Esophagus muscularis mucosa (tissue), 4 donors: ENCODE data around the gene ASB13.

ENCODE experiments used
- CTCF ChIP-seq, 3 experiments: fragments of 200-600 bp in 2 of 3; fragments of 450-650 bp in 1 of 3; sonication (generic) in 2 of 3; IDR thresholded peaks; one replicate each; pipeline ENCODE4 v1.5.1; 2017 to 2019; ENCODE audit warnings: antibody characterized with exemption in 3 of 3, mild to moderate bottlenecking in 2 of 3, moderate library complexity in 1 of 3
- EP300 ChIP-seq: sonication (generic); formaldehyde crosslinking; IDR thresholded peaks from one replicate; pipeline ENCODE4 v1.6.1; 2017; ENCODE audit warnings: antibody characterized with exemption
- POLR2A ChIP-seq: fragments of 450-650 bp; IDR thresholded peaks from one replicate; pipeline ENCODE4 v1.6.1; 2017; ENCODE audit warnings: antibody characterized with exemption, moderate library complexity, mild to moderate bottlenecking, low read depth

GRCh38 chr10:5666008-5666840 lies at the start of gene ASB13:
- TF ChIP-seq CTCF (IDR thresholded peaks at IDR 0.05), result peak in 2 of 3 experiments; percentile 3 to 20
- no peak for TF ChIP-seq POLR2A
- TF ChIP-seq EP300, result no peak
